Pons (tissue), 1 donor: Measurements from ENCODE around the gene C6orf52.
"Not testable (repeated sequence)": the region's sequence is repeated elsewhere in the genome, so short reads cannot be mapped to it uniquely, and the experiment has no call there.

Experiments
- DNase-seq: peaks from one replicate; pipeline ENCODE4 v3.0.0-alpha.2; 2016; ENCODE audit warnings: low spot score

Gene C6orf52

GRCh38 chr6:10696655-10697054 is 2.2 kb upstream of the C6orf52 start:
- DNase-seq: no peak

GRCh38 chr6:10695086-10695657 is 756 bp upstream of the C6orf52 start:
- no peak for DNase-seq

- DNase-seq: no peak
Observed at GRCh38 chr6:10692965-10693538, 1.4 kb downstream of the C6orf52 start.

- no peak for DNase-seq
Observed at GRCh38 chr6:10690651-10691445, 3.6 kb downstream of the C6orf52 start.

- DNase-seq: no peak
Observed at GRCh38 chr6:10687582-10687981, 6.8 kb downstream of the C6orf52 start.

GRCh38 chr6:10686901-10687300 is 7.5 kb downstream of the C6orf52 start:
- DNase-seq: no peak

- no peak for DNase-seq
Observed at GRCh38 chr6:10685092-10685915, 9.1 kb downstream of the C6orf52 start.

GRCh38 chr6:10684618-10685017 is 9.8 kb downstream of the C6orf52 start:
- no peak for DNase-seq

GRCh38 chr6:10682355-10682988 is 11.9 kb downstream of the C6orf52 start:
- no peak for DNase-seq

GRCh38 chr6:10681795-10682194 is 12.6 kb downstream of the C6orf52 start:
- DNase-seq: no peak

GRCh38 chr6:10678456-10678855 is 16.0 kb downstream of the C6orf52 start:
- DNase-seq: no peak

- no peak for DNase-seq
Observed at GRCh38 chr6:10676403-10676802, 18.0 kb downstream of the C6orf52 start.

- DNase-seq: no peak
Observed at GRCh38 chr6:10668126-10668917, 26.1 kb downstream of the C6orf52 start.

- not testable (repeated sequence) for DNase-seq
Observed at GRCh38 chr6:10665595-10665994, 28.8 kb downstream of the C6orf52 start.

GRCh38 chr6:10662742-10663141 is 31.7 kb downstream of the C6orf52 start:
- no peak for DNase-seq

GRCh38 chr6:10662207-10662606 is 32.2 kb downstream of the C6orf52 start:
- DNase-seq: no peak

- not testable (repeated sequence) for DNase-seq
Observed at GRCh38 chr6:10660431-10661191, 33.8 kb downstream of the C6orf52 start.

- no peak for DNase-seq
Observed at GRCh38 chr6:10659699-10660348, 34.6 kb downstream of the C6orf52 start.

GRCh38 chr6:10658910-10659698 is 35.3 kb downstream of the C6orf52 start:
- no peak for DNase-seq
